GM12891 (cell line): ENCODE measurements around the gene TRAF3.

Source experiments
- PAX5 ChIP-seq: IDR thresholded peaks from 2 replicates; pipeline ENCODE4 v1.6.1; 2011; ENCODE audit warnings: low read length, moderate library complexity, mild to moderate bottlenecking; ENCODE audit not compliant: insufficient read depth, severe bottlenecking
- POLR2A ChIP-seq: IDR thresholded peaks from 2 replicates; pipeline ENCODE4 v1.6.1; 2011; ENCODE audit warnings: low read depth, low read length, control low read depth
- POLR2AphosphoS5 ChIP-seq: IDR thresholded peaks from 2 replicates; pipeline ENCODE4 v1.6.1; 2011; ENCODE audit warnings: low read depth, low read length, control low read depth
- POU2F2 ChIP-seq: IDR thresholded peaks from 2 replicates; pipeline ENCODE4 v1.6.1; 2011; ENCODE audit warnings: low read depth, mild to moderate bottlenecking, control low read depth, low read length, moderate library complexity
- SPI1 ChIP-seq: IDR thresholded peaks from 2 replicates; pipeline ENCODE4 v1.6.1; 2011; ENCODE audit warnings: low read depth, low read length, control low read depth
- TAF1 ChIP-seq: IDR thresholded peaks from 2 replicates; pipeline ENCODE4 v1.6.1; 2011; ENCODE audit warnings: low read depth, low read length, control low read depth

DNA sequence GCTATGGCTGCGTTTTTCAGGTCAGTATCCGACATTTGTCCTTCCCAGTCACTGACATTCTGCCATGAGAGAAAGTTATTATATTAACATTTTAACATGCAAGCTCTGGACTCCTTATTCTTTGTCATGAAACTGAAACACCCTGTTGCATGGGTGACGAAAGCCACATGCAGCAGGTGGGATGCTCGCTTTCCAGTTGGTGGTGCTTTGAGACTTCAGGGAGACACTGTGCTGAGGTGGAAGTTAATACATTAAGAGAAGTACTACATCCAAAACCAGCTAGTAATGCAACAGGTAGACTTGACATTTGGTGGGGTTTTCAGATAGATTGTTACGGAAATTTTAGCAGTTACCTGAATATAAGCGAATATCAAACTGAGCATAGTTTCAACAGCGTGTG lies 112.4 kb downstream of the TRAF3 start:
- TF ChIP-seq SPI1 (no peak), POLR2A (no peak), POLR2AphosphoS5 (no peak), TAF1 (no peak), PAX5 (no peak), POU2F2 (no peak)
